GM06990 (cell line): ENCODE measurements around the gene LSMEM2.
A peak's percentile ranks its signal among the peaks of the same experiment; 100 is the strongest.

Experiments
- DNase-seq: peaks from one replicate; pipeline ENCODE4 v3.0.0-alpha.2; 2011; ENCODE audit not compliant: insufficient read length; ENCODE audit errors: extremely low read depth
- H3K27me3 ChIP-seq: replicated peaks from 2 replicates; pipeline ENCODE4 v1.6.0; 2011; ENCODE audit warnings: low read length; ENCODE audit not compliant: control insufficient read depth, insufficient read depth
- H3K36me3 ChIP-seq: 2 replicates; pipeline ENCODE4 v1.5.1; 2011; ENCODE audit warnings: low read length; ENCODE audit not compliant: control insufficient read depth, insufficient read depth
- H3K4me3 ChIP-seq: replicated peaks from 2 replicates; pipeline ENCODE4 v1.5.1; 2011; ENCODE audit warnings: low read depth, mild to moderate bottlenecking, control low read depth, low read length
- TF ChIP-seq, protein P1 (sequence below): IDR thresholded peaks from 2 replicates; pipeline ENCODE4 v1.5.1; 2011; ENCODE audit warnings: low read length, control low read depth, mild to moderate bottlenecking, inconsistent platforms; ENCODE audit not compliant: insufficient read depth, poor library complexity, severe bottlenecking

Gene LSMEM2

DNA sequence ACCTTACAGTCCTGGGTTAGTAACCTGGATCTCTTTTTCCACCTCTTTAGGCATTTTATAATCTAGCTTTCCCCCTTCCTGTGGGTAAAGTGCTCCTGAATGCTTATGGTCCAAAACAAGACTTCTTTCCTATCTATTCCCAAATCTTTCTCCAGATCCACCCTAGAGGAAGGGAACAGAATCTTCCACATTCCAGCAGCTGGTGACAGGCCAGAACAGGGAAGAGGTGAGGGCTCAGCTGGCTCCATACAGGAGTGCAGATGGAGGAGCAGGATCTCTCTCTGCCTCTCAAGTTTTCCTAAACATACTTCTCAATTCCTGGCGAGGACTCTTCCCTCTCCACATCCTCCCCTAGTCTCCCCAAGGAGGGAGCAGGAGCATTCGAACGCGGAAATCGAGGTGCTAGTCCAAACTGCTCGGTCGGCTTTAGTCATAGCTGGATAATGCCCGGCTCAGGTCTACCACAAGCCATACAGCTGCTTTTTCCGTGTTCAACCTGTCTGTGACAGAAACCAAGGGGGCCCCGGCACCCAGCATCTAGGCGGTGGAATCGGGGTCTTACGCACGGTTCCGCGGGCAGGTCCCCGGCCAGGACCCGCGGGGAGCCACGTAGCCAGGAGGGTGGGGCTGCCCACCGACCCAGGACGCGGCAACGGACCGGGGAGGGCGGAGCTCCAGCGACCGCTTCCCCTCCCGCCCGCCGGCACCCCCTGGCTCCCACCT, 57.7 kb downstream of the LSMEM2 start:
- H3K27me3 ChIP-seq, result no peaks in the 10 kb centered on the region
- peaks cover 13% of the 10 kb centered on the region for H3K36me3 ChIP-seq
- TF ChIP-seq, protein P1, sequence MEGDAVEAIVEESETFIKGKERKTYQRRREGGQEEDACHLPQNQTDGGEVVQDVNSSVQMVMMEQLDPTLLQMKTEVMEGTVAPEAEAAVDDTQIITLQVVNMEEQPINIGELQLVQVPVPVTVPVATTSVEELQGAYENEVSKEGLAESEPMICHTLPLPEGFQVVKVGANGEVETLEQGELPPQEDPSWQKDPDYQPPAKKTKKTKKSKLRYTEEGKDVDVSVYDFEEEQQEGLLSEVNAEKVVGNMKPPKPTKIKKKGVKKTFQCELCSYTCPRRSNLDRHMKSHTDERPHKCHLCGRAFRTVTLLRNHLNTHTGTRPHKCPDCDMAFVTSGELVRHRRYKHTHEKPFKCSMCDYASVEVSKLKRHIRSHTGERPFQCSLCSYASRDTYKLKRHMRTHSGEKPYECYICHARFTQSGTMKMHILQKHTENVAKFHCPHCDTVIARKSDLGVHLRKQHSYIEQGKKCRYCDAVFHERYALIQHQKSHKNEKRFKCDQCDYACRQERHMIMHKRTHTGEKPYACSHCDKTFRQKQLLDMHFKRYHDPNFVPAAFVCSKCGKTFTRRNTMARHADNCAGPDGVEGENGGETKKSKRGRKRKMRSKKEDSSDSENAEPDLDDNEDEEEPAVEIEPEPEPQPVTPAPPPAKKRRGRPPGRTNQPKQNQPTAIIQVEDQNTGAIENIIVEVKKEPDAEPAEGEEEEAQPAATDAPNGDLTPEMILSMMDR, result no peak
- DNase-seq, result no peak
- peak overlapping the region; percentile 93 for H3K4me3 ChIP-seq

DNA sequence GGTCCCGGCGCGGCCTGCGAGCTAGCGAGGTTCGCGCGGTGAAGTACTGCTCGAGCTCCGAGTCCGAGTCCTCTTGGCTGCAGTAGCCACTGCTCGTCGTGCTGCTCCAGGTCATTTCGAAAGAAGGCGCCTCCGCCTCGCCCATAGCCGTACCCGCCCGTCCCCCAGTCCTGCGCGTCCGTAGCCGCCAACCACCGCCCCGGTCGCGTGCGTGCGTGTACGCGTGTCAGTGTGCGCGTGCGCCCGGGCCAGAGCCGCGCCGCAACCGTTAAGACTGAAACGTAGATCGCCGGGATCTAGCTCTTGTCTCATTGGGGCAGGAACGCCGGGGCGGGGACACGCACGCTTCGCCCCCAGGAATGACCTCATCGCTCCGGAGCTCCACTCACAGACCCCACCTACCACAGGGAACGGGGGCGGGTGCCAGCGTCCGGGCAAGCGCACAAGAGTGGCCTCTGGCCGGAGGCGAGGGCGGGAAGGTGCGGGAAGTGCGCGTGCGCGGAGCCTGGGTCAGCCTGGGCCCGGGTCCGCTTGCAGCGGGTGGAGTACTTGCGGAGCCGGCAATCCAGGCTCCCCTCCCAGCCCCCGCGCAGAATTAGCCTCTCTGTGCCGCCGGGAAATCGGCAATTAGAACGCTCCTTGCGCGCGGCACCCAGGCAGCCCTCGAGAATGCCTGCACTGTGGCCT, 58.4 kb downstream of the LSMEM2 start:
- TF ChIP-seq, protein P1, result no peak
- DNase-seq, result peak; percentile 99
- peaks cover 6% of the 10 kb centered on the region for H3K36me3 ChIP-seq
- no peaks in the 10 kb centered on the region for H3K27me3 ChIP-seq
- H3K4me3 ChIP-seq, result peak overlapping the region; percentile 93
